GM21528 (cell line): ENCODE results near the gene POMP.
"Not testable (repeated sequence)": the region's sequence is repeated elsewhere in the genome, so short reads cannot be mapped to it uniquely, and the experiment has no call there.

Experiments used
- ATAC-seq: cut with Tn5 transposase; IDR thresholded peaks from one replicate; pipeline ENCODE4 v1.9.1; 2021; ENCODE audit warnings: mild to moderate bottlenecking, moderate library complexity; ENCODE audit not compliant: unreplicated experiment, low FRiP score

POMP gene

DNA sequence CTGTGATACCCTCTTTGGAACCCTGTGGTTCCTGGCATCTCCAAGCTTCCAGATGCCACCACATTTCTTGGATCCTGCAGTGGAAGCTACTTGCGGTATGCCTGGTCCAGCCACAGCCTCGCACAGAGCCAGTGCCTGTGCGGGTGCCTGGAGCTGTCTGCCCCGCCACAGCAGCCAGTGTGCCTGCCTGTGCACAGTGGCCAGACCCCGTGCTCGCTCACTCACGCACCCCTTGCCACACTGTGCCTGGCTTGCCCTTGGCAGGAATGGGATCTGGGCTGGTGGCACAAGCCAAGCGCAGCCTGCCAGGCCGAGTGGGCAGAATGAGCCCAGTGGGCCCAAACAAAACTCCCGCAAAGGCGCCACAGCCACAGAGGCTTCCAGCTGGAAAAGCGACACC lies 26.2 kb downstream of the POMP start:
- ATAC-seq, result no peak

DNA sequence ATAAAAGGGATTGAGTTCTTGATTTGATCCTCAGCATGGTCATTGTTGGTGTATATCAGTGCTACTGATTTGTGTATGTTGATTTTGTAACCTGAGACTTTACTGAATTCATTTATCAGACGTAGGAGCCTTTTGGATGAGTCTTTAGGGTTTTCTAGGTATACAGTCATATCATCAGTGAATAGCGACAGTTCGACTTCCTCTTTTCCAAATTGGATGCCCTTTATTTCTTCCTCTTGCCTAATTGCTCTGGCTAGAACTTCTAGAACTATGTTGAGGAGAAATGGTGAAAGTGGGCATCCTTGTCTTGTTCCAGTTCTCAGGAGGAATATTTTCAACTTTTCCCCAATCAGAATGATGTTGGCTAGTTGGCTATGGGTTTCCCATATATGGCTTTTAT lies 27.0 kb downstream of the POMP start:
- ATAC-seq, result no peak

DNA sequence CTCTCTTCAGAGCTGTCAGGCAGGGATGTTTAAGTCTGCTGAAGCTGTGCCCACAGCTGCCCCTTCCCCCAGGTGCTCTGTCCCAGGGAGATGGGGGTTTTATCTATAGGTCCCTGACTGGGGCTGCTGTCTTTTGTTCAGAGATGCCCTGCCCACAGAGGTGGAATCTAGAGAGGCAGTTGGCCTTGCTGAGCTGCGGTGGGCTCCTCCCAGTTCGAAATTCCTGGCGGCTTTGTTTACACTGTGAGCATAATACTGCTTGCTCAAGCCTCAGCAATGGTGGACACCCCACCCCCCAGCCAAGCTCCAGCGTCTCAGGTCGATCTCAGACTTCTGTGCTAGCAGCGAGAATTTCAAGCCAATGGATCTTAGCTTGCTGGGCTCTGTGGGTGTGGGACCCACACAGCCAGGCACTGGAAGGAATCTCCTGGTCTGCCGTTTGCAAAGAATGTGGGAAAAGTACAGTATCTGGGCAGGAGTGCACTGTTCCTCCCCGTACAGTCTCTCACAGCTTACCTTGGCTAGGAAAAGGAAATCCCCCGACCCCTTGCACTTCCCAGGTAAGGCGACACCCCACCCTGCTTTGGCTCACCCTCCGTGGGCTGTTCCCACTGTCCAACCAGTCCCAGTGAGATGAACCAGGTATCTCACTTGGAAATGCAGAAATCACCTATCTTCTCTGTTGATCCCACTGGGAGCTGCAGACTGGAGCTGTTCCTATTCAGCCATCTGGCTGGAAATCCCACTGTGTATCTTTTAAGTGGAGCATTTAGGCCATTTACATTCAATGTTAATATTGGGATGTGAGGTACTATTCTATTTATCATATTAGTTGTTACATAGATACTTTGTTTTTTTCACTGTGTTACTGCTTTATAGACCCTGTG lies 34.9 kb downstream of the POMP start:
- not testable (repeated sequence) for ATAC-seq

DNA sequence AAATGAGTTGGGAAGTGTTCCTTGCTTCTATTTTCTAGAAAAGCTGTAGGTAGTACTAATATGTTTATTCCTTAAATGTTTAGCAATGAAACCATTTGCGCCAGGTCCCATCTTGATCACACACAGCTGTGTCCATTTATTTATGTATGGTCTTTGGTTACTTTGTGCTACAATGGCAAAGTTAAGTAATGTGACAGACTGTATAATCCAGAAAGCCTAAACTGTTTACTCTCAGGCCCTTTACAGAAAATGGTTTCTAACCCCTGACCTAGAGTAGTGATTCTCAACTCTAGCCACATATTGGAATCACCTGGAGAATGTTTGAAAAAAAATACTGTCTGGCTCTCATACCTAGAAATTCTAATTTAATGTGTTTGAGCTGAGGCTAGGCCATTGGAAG lies 38.5 kb downstream of the POMP start:
- no peak for ATAC-seq

DNA sequence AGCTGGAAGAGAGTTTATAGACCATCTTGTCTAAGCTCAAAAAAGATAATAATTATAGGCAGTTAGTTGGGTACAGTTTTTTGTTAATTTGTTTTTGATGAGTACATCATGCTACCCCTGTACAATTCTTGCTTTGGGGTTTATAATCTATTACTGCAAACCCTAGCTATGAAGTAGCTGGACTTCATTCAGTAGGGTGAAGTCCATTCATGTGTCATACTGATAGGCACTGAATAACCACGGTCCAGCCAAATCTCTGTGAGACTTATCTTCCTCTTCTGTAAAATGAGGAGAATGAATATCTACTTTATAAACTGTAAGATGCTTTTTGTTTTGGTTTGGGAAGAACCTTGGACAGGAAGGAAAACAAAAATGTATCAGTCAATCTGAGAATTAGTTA lies 40.3 kb downstream of the POMP start:
- ATAC-seq, result no peak

DNA sequence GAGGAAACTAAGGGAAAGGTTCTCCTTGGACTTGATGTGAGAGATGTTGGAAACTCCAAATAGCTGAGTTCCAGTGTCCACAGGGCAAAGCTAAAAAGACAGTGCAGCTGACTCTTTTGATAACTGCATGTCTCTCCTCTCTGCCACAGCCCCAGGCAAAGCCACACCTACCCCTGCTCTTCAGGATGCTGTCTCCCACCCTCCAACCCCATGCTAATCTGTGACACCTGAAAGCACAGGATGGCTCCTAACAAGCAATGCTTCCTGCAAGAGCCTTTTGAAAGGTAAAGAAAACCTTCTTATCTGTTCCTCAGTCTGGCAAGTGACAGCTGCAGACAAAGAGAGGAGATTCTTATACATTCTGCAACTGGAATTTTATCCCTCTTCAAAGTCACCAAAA lies 45.4 kb downstream of the POMP start:
- no peak for ATAC-seq

DNA sequence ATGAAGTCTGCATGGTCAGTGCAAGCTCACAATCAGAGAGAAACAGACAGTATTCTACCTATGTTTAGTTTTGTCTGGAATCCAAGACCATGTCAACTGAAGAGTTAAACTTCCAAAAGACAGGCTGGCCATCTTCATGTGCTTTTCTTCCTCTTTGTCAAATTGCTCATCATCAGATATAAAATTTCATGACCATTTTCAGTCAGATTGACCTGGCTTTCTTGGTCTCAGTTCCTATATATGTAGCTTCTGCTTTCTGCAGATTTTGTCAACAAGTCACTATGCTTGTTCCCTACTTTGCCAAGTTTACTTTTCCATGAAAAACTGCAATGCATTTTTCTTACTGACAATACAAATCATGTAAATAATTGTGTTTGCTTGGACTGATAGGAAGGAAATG lies 46.0 kb downstream of the POMP start:
- no peak for ATAC-seq

DNA sequence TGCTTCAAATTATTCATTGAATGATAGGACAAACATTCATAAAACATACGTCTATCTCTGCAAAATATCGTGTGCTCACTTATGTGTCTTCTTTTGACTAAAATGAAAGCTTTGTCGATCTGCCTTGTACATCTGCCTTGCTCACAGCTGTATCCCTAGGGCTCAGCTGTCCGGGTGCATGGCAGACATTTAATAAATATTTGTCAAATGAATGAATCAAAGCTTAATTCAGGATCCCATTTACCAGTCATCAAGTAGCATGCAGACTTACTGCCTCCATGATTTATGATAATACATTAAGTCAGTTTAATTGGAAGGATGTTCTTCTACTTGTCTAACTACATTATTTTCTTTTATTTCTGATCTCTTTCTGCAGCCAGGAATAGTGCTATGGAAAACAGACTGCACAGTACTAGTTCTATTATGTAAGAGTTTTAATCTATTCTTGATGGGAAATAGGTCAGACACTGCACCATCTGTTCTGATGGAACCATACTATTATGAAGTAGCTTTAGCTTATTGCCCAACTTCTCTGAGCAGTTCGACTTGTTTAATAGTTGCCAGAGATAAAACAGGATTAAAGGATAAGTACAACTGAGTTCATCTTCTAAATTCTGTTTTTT lies 46.6 kb downstream of the POMP start:
- no peak for ATAC-seq

DNA sequence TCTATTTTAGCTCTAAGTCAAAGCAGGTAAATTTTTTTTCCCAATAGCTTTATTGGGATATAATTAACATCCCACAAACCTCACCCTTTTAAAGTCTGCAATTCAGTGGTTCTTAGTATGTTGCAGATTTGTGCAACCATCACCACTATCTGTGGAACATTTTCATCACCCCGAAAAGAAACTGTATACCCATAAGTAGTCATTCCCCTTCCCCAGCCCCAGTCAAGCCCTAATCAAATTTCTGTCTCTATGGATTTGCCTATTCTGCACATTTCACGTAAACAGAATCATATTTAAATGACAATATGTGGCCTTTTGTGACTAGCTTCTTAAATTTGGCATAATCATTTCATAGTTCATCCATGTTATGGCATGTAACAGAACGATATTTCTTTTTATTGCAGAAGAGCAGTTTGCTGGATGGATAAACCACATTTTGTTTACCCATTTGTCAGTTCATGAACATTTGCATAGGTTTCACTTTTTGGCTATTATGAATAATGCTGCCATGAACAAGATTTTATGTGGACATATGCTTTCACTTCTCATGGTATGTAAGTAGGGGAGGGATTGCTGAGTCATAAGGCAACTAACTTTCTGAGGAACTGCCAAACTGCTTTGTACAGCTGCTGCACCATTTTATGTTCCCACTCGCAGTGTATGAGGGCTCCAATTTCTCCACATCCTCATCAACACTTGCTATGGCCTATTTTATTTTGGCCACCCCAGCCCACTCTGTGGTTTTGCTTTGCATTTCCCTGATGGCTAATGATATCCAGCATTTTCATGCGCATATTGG lies 48.9 kb downstream of the POMP start:
- peak; percentile 95 for ATAC-seq

DNA sequence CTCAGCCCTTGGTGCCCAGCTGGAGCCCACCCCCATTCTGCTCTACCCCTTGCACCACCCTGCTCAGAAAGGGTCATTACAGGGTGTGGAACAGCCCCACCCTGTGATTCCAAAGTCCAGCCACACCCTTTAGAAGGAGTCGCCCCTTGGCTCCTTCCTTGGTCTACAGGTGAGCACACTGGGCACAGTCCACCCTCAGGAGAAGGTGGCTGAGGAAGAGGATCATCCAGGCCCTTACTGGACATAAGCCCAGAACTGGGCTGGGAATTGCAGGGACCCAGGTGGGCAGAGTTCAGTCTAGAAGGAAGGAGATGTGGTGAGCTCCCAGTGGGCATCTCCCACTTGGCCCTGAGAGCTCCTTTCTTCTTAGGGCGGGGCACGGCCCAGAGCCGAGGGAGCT lies 51.2 kb downstream of the POMP start:
- ATAC-seq, result no peak

DNA sequence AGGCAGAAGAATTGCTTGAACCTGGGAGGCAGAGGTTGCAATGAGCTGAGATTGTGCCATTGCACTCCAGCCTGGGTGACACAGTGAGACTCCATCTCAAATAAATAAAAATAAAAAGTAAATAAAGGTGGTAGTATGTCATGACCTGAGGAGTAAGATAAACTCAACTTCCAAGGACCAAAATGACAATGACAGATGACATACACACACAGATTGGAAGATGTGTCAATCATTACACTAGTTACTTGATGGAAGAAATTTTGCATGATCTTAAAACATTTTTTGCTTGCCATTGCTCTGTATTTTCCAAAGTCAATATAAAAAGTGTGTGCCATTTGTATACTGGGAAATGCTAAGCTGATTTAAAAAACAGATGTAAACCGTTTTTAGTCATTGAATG lies 55.7 kb downstream of the POMP start:
- no peak for ATAC-seq

DNA sequence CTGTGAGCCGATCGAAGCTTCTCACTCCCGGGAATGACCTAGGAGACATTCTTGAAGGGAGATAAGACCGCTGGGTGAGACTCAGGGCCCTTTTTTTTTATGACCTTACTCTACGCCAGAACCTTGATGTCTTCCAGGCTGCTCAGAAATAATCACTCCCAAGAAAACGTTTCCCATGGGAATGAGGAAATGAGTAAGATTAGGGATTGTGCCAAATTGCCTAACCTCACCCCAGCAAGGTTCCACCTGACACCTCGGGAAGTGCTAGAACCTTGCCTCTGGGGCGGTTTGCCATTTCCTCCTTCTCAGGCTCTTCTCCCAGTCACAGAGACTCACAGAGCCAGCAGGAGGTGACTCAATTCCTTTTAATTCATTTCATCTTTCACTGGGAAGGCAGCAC lies 57.6 kb downstream of the POMP start:
- ATAC-seq, result no peak

DNA sequence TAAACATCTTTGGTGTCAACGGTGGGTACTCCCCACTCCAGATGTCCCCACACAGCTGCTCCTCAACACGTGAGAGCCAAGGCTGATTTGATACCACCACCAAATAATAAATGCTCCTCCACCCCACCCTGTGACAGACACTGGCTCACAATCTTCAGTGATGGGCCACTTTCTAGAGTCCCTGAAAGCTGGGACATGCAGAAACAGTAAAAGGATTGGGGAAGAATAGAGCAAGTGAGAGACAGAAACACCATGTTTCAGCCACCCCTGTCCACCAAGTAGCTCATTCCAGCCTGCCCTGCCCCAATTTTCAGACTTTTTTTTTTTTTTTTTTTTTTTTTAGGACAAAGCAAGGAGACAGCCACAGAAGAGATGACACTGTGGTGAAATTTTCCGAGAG lies 58.2 kb downstream of the POMP start:
- ATAC-seq, result no peak

DNA sequence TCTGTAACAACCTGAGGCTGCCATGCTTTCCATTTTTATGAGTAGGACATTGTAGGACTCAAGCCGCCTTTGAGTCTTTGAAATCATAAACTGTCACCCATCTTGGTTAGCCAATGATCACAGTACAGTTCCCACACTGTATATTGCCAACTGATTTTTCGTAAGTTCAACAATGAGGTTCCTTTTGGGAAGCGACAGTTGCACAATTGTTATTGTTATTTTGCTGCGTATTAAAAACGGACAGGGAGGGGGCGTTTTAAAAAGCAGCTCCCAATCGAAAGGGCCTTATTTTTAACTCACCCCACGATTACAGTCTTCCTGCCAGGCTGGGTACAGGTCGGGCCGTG lies 59.2 kb downstream of the POMP start:
- peak; percentile 1 for ATAC-seq

DNA sequence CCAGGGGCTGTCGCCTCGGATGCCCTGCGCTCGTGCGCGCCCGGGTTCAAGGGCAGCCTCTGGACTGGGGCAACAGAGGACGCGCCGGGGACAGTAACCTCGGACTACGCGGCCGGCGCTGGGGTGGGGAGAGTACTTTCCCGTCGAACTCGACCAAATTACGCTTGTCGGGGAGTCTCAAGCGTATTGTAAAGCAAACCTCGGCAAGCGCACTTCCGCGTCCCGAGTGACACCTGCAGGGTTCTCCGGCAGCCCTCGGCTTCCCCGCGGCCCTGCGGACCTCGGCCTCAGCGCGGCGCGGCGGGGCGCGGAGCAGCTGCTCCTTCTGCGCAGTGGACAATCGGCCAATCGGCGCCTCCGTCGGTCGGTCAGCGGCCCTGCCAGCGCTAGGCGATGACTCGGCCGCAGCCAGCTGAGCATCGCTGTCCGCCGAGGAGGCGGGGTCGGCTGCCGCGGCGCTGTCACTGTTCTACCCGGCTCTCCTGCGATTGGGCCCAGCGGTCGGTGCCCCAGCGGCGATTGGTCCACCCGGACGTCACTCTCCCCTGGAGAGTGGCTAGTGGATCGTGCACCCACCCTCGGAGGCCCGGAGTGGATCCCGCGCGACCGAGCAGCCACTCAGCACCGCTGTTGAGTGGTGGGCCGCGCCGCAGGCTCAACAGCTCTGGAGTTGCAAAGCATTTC lies 59.8 kb downstream of the POMP start, which contains the start of gene SLC46A3:
TSS of gene SLC46A3 (minus strand) at position 428 of the 684 bp plus-strand sequence. CDS start 972 bp downstream, outside the sequence.
- ATAC-seq, result peak; percentile 98

DNA sequence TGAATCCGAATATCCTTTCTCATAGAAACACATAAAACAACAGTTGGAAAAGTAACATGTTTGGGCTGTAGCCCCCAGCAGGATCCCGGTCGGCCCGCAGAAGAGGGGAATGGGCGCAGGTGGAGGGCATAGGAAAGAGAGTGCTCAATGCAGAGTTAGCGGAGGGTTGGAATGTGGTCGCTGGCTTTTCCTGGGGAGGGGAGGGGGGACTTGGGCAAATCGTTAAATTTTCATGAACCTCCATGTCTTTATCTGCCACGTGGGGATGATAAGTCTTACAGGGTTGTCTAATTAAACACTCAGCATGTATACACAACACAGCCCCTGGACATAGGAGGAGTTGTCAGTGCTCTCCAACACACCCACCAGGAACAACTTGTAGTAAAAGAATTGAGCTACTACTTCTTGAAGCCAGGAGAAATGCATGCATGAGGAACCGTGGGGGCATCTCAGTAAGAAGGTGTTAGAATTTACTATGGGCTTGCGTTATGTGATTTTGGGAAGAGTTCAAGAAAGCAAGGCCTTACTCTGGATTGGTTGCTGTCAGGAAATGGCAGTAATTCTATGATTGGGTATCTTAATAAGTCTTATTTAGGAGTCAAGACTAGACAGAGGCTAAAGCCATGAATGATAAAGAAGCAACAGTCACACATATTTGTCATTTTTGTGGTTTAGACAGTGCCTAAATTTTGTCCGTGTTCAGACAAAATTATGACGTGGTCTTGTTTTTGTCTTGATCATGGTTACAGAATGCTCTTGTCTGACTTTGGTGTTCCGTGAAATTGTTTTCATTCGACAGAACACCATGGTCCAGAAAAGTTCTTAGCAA lies 60.5 kb downstream of the POMP start:
- ATAC-seq, result peak; percentile 8

DNA sequence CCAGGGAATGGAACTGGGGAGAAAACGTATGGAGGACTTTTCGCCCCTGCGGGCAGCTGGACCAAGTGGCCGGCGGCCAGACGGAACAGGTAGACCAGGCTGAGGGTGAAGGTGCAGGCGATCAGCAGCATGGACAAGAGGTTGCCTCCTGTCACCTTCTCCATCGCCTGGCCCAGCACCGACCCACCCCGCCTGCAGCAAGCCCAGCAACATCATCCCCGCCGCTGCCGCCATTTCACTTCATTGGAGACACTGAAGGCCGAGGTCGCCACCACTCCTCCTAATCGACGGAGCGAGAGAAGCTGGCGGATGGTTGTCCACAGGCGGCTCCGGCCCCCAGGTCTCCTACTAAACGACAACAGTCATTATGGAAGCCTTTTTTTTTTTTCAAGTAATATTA lies 64.9 kb downstream of the POMP start:
- ATAC-seq, result no peak

DNA sequence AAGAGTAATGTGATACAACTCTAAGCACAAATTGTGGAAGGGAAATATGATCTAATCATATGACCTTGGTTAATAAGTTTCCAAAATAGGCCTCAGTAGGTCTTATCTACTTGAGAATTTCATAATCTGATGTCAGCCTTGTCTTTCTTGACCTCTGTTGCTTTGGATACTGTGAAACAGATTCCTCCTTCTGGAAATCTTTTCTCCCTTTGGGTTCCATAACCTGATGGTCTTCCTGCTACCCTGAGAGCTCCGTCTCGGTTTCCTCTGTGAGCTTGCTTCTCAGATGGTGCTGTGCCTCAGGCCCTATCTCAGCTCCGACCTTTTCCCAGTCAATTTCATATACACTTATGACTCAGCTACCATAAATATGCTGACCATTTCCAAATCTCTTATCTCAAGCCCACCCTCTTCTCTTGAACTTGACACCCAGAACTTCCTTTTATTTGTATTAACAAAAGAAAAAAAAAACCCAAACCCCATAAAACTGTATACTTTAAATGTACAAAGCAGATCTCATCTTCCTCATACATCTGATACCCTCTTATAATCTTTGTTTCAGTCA lies 66.2 kb downstream of the POMP start:
- no peak for ATAC-seq
